ENCODE results near the gene SLC25A13. TPM values are rescaled to one million over a fixed set of nuclear protein-coding genes. Genes with fewer than 3 reads are reported as not detected.

Gene SLC25A13
- total and polyA plus RNA-seq, 2 of the 4 experiments (the other 2 are of a cell fraction) = 7.4 to 11.7 TPM

DNA sequence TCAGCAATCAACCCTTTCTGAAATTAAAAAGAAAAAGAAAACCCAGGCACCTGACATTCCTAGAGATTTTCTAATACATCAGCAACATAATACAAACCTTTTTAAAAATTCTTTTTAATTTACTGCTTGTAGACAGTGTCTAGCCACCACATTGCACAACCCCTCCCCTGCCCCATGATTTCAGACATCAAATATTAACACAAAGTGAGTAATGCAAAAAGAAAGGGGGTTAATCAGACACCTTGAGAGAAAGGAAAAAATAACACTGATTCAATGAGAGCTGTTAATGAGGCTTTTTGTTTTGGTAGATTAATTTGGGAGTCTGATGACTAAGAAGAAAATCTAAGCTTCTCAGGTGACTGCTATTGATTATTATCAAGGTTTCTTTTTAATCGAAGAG, 55.3 kb downstream of the SLC25A13 start:
- Histone ChIP-seq H2AFZ (replicated peaks; ENCODE audit: low read length, poor library complexity) (no peak overlapping the region), H3K9ac (ENCODE audit: low read depth, low read length) (no peak overlapping the region), H2AK9ac (replicated peaks; ENCODE audit: low read depth, low read length, poor library complexity) (no peak overlapping the region), H3K23ac (ENCODE audit: low read depth, low read length) (no peak overlapping the region), H3K27ac (ENCODE audit: insufficient read depth, low read length) (no peak overlapping the region), H3K18ac (ENCODE audit: low read depth, low read length) (no peak overlapping the region), H3K4ac (ENCODE audit: low read depth, low read length) (no peak overlapping the region), H2AK5ac (ENCODE audit: low read depth, low read length) (no peak overlapping the region), H3K36me3 (ENCODE audit: control insufficient read depth, insufficient read depth, low read length) (peaks cover 2% of the 10 kb centered on the region; the same call in 1 of the 2 replicates), H2BK20ac (ENCODE audit: low read depth, low read length) (no peak overlapping the region), H4K91ac (ENCODE audit: insufficient read depth, low read depth, low read length) (no peak overlapping the region), H3K27me3 (ENCODE audit: control insufficient read depth, insufficient read depth, low read length) (no peaks in the 10 kb centered on the region), H4K8ac (ENCODE audit: low read depth in 2 of 2, low read length in 2 of 2) (no peak overlapping the region), H3K56ac (ENCODE audit: extremely low read depth, insufficient read depth, low read length) (no peak overlapping the region), H3K9me1 (ENCODE audit: insufficient read depth, low read length) (no peaks in the 10 kb centered on the region), H3K4me1 (ENCODE audit: control insufficient read depth, insufficient read depth, low read length) (no peaks in the 10 kb centered on the region), H2BK120ac (ENCODE audit: low read depth, low read length) (no peak overlapping the region), H2BK15ac (ENCODE audit: low read depth, low read length) (no peak overlapping the region), H2BK5ac (ENCODE audit: low read depth, low read length, poor library complexity, severe bottlenecking) (no peak overlapping the region), H4K5ac (ENCODE audit: low read depth, low read length) (no peak overlapping the region), H3K79me1 (ENCODE audit: low read depth in 1 of 2, low read length in 2 of 2) (peaks cover 4 to 7% of the 10 kb centered on the region in 2 experiments; a peak in 2 of 4 replicates), H4K20me1 (ENCODE audit: insufficient read depth, low read length) (no peaks in the 10 kb centered on the region), H3K4me3 (ENCODE audit: insufficient read depth, low read depth, low read length) (no peak overlapping the region), H3K4me2 (ENCODE audit: low read depth, low read length) (no peak overlapping the region), H3K9me3 (ENCODE audit: control insufficient read depth, insufficient read depth, low read length) (no peaks in the 10 kb centered on the region), H3K14ac (replicated peaks; ENCODE audit: low read depth, low read length) (no peak overlapping the region)
- CTCF ChIA-PET = no interaction called here
- WGBS, 2 experiments (ENCODE audit: extremely low coverage in 2 of 2, insufficient read length in 1 of 2) = no CpG with 5 or more reads among the region's 1 CpG
- POLR2A ChIA-PET (ENCODE audit: unreplicated experiment) = no interaction called here
- in situ Hi-C loops (cut with MboI; ENCODE audit: low sequenced_read_pairs) (no loop called here), intact Hi-C loops (cut with micrococcal nuclease) (no loop called here), dilution Hi-C loops (cut with HindIII; ENCODE audit: low sequenced_read_pairs, unreplicated experiment) (no loop called here)
- TF ChIP-seq SMC3 (IDR thresholded peaks at IDR 0.05; ENCODE audit: low read depth, low read length) (no peak), MAFK (IDR thresholded peaks at IDR 0.05; ENCODE audit: low read depth, low read length) (no peak), RFX5 (IDR thresholded peaks at IDR 0.05; ENCODE audit: low read depth, low read length) (no peak)
- TF ChIP-seq, protein P1, sequence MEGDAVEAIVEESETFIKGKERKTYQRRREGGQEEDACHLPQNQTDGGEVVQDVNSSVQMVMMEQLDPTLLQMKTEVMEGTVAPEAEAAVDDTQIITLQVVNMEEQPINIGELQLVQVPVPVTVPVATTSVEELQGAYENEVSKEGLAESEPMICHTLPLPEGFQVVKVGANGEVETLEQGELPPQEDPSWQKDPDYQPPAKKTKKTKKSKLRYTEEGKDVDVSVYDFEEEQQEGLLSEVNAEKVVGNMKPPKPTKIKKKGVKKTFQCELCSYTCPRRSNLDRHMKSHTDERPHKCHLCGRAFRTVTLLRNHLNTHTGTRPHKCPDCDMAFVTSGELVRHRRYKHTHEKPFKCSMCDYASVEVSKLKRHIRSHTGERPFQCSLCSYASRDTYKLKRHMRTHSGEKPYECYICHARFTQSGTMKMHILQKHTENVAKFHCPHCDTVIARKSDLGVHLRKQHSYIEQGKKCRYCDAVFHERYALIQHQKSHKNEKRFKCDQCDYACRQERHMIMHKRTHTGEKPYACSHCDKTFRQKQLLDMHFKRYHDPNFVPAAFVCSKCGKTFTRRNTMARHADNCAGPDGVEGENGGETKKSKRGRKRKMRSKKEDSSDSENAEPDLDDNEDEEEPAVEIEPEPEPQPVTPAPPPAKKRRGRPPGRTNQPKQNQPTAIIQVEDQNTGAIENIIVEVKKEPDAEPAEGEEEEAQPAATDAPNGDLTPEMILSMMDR (conservative IDR thresholded peaks at IDR 0.05; ENCODE audit: low read depth, low read length) = no peak
- TF ChIP-seq, protein P2, sequence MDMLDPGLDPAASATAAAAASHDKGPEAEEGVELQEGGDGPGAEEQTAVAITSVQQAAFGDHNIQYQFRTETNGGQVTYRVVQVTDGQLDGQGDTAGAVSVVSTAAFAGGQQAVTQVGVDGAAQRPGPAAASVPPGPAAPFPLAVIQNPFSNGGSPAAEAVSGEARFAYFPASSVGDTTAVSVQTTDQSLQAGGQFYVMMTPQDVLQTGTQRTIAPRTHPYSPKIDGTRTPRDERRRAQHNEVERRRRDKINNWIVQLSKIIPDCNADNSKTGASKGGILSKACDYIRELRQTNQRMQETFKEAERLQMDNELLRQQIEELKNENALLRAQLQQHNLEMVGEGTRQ (IDR thresholded peaks at IDR 0.05; ENCODE audit: low read depth, low read length) = no peak
- DNase-seq (no peak), ATAC-seq (ENCODE audit: low read depth) (no peak)
- no TSS peak for BruUV-seq (replicated peaks)

All from IMR-90 (cell line).